Kasumi-1 (cell line): ENCODE data around the gene RSPRY1.

ENCODE experiments used
- DNase-seq, 2 experiments: peaks; one replicate each; lab custom pipeline; 2025; lab: John Stamatoyannopoulos, UW

Gene RSPRY1

GRCh38 chr16:57224651-57225335, 38.7 kb downstream of the RSPRY1 start:
- no peak for DNase-seq

DNA sequence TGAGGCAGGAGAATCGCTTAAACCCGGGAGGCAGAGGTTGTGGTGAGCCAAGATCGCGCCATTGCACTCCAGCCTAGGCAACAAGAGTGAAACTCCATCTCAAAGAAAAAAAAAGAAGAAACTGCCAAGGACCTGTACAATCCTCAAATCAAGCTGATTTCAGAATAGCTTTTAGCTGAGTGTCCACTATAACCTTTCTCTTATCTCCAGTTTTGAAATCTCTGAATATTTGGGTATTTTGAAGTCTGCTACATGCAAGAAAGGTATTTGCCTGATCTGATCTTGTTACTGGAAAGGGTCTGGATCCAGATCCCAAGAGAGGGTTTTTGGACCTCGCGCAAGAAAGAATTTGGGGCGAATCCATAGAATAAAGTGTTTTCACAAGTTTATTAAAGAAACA, 39.8 kb downstream of the RSPRY1 start:
- no peak for DNase-seq

DNA sequence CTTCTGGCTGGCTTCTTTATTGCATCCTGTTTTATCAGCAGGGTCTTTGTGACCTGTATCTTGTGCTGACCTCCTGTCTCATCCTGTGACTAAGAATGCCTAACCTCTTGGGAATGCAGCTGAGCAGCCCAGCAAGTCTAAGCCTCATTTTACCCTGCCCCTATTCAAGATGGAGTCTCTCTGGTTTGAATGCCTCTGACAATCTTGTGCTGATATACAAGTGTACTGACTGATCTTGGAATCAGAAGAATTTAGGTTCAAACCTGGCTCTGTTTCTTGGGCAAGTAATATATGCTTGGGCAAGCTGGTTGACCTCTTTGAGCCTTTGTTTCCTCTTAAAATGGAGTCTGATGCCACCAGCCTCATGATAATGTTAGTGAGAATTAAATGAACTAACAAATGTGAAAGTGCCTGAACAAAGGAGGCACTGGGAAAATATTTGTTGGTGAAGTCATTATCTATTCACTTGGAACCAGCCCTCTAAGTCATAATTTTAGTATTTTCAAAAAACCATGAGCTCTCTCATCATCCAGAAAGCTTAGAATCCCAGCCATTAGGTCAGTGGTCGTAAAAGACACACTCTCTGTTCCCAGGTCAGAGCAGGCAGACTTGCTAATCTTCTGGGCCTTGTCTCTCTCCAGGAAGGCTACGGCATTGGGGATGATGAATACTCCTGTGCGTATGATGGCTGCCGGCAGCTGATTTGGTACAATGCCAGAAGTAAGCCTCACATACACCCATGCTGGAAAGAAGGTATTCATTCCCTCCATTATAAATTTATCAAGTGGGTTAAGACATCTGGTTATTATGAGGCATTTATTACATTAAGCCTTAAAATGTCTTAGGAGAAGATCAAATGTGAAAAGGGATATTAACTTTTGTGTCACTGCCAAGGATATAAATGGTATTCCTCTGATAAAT, 40.8 kb downstream of the RSPRY1 start:
- no peak for DNase-seq

DNA sequence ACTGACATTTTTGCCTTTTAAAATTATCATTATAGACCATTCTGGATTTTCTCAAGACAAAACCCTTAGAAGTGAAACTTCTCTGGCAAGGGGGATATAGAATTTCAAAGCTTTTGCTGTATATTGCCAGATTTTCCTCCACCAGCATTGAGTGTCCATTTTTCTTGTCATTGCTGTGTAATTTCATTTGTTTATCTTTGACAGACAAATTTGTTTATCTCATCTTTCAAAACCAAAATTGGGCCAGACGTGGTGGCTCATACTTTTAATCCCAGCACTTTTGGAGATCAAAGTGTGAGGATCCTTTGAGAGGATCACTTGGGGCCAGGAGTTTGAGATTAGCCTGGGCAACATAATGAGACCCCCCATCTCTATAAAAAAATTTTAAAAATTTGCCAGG, 43.0 kb downstream of the RSPRY1 start:
- no peak for DNase-seq

GRCh38 chr16:57231821-57232350, 45.8 kb downstream of the RSPRY1 start:
- DNase-seq = no peak

GRCh38 chr16:57233944-57234706, 48.0 kb downstream of the RSPRY1 start:
- no peak for DNase-seq

DNA sequence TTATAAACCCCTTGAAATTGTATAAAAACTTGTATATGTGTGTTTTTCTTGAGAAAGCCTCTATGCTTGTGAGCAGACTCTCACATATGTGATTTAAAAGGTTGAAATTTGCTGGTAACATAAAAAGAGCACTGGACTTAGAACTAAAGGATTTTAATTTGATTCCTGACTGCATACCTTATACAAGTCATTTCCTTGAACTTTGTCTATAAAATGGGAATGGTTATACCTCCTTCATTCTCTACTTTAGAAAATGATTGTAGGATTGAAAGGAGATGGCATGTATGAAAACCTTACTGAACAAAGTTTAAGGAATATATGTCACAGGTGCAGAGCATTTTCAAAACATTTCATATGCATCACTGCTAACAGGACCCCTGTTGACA, 48.6 kb downstream of the RSPRY1 start:
- no peak for DNase-seq

DNA sequence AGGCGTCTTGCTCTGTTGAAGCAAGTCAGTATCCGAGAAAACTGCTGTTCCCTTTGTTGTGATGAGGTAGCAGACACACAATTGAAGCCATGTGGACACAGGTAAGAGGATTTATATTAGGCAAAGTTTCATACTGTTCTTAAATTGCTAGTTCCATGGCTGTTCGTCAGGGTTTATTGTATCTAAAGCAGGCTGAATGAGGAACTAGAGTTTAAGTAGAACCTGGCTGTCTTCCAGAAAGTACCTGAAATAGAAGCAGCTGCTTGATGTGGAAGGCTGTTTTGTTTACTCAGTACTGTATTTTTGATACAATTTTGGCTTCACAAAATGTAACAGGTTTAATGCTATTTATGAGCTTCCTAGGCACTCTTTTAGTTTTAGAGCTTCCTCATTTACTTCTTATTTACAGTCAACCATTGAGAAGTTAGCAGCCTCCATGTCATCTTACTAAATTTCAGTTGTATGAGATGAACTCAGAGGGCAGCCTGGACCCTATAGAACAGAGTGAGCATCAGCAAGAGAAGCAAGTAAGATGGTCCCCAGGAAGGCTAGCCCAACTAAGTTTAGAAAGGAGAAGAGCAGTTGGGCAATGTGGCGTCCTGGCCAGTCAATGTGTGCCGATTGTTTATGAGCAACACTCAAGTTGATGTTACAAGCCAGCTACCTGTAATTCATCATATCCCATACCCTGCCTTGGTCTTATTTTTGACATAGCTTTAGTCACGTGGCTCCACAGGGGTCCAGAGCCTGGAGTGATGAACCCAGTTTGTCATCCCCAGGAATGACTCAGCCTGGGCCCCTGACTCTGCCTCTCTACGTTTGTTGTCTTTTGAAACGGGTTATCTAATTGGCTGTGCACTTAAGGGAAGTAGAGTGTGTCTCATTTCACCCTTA, 49.2 kb downstream of the RSPRY1 start:
- DNase-seq = peak; percentile 26 to 37

DNA sequence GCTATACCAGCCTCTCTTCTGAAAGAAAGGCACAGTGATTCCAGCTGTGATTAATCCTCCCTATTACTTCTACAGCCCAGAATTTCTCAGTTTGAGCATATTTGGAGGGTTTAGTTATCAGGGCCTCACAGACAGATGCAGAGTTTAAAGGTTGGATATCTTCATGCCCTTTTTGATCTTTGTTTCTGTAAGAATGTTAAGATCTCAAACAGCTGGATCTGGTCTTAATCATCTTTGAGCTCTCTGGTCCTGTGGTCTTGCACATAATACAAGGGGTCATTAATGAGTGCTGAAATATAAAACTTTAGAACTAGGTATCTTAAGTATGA, 49.9 kb downstream of the RSPRY1 start:
- no peak for DNase-seq

GRCh38 chr16:57238682-57239081, 52.6 kb downstream of the RSPRY1 start:
- no peak for DNase-seq

- no peak for DNase-seq
These were observed 53.0 kb downstream of the RSPRY1 start for GRCh38 chr16:57239107-57239506.

DNA sequence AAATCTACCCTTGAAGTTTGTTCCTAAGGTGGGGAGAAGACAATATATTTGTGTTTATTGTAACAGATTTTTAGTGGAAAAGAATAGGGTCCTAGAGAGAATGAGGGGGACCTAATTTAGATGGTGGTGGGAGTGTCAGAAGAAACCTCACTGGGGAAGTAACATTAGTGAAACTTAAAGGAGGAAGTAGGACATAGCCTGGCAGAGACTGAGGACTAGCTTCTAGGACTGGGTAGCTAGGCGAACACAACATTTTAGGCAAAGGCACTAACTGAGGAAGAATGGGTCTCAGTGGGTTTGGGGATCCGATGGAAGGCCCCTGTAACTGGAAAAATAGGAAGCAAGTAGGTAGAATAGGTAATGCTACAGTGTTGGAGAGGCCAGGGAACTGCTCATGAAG, 54.7 kb downstream of the RSPRY1 start:
- peak; percentile 61 to 79 for DNase-seq

GRCh38 chr16:57242650-57243049, 56.5 kb downstream of the RSPRY1 start:
- no peak for DNase-seq

GRCh38 chr16:57244463-57244766, 58.3 kb downstream of the RSPRY1 start:
- DNase-seq = no peak

GRCh38 chr16:57244767-57245471, 58.8 kb downstream of the RSPRY1 start, which contains the start of gene ARL2BP:
TSS of gene ARL2BP (plus strand) at chr16:57245259. CDS start at chr16:57245368, 109 bp downstream.
- DNase-seq = peak; percentile 95 to 97

GRCh38 chr16:57245472-57246113, 59.5 kb downstream of the RSPRY1 start:
- DNase-seq = peak; percentile 45 to 46

GRCh38 chr16:57251352-57251751, 65.2 kb downstream of the RSPRY1 start:
- no peak for DNase-seq

DNA sequence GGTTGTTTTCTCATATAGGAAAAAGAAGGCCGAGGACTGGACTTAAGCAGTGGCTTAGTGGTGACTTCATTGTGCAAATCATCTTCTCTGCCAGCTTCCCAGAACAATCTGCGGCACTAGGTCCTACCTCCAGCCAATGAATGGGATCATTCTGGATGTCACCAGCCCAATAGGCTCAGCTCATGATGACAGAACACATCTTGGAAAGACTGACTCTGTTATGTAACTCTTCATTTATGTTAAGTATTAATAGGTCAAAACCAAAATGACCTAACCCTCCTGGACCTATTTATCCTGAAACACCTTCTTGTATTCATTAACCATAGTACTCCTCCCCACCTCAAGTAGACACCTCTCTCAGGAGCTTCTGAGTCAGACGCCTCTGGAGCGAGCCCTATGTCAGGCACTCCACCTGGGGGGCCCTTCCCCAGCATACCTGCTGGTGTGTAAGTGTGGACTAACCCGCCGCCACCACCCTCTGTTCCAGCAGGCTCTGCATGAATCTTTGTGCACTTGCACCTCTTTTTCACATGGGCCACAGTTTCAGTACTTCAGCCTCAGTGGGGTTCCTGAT, 66.1 kb downstream of the RSPRY1 start:
- no peak for DNase-seq

- DNase-seq = no peak
These were observed 67.3 kb downstream of the RSPRY1 start for GRCh38 chr16:57253466-57253865.
